Natural killer cell (primary cell): ENCODE measurements around the gene TARBP2. TPM values are rescaled to one million over a fixed set of nuclear protein-coding genes. Genes with fewer than 3 reads are reported as not detected.

Experiments used
- ATAC-seq, 3 donors: fragments of 150-1000 bp in 2 of 3; fragments of 200-7000 bp in 1 of 3; cut with Tn5 transposase; 1 replicate in 1 of 3; 2 replicates in 2 of 3; pipeline ENCODE4 v1.10.0; 2021; ENCODE audit warnings: mild to moderate bottlenecking in 2 of 3, moderate library complexity in 2 of 3
- DNase-seq, 2 donors: peaks; one replicate each; pipeline versions ENCODE4 v3.0.0 to v3.0.0-alpha.2; 2013 to 2021; ENCODE audit warnings: mixed read lengths in 1 of 2
- H3K27ac ChIP-seq: one replicate; pipeline ENCODE4 v1.5.1; 2013; ENCODE audit warnings: mild to moderate bottlenecking, low read length
- H3K27me3 ChIP-seq: one replicate; pipeline ENCODE4 v1.6.1; 2013; ENCODE audit warnings: low read length; ENCODE audit not compliant: control insufficient read depth, insufficient read depth
- H3K36me3 ChIP-seq: one replicate; pipeline ENCODE4 v1.6.1; 2013; ENCODE audit warnings: low read length; ENCODE audit not compliant: control insufficient read depth, insufficient read depth
- H3K4me1 ChIP-seq: one replicate; pipeline ENCODE4 v1.6.1; 2013; ENCODE audit warnings: low read length; ENCODE audit not compliant: control insufficient read depth, insufficient read depth
- H3K4me3 ChIP-seq: one replicate; pipeline ENCODE4 v1.5.1; 2013; ENCODE audit warnings: low read length
- H3K9me3 ChIP-seq: one replicate; pipeline ENCODE4 v1.6.1; 2013; ENCODE audit warnings: low read length; ENCODE audit not compliant: control insufficient read depth, insufficient read depth
- H3K27ac Mint-ChIP-seq, 2 donors: one replicate each; pipeline ENCODE4 v1.8.0; 2022; ENCODE audit warnings: mild to moderate bottlenecking in 2 of 2, mixed read lengths in 2 of 2, moderate library complexity in 1 of 2
- H3K27me3 Mint-ChIP-seq, 2 donors: one replicate each; pipeline ENCODE4 v1.8.0; 2022; ENCODE audit warnings: low read depth in 2 of 2, mixed read lengths in 2 of 2
- H3K36me3 Mint-ChIP-seq: one replicate; pipeline ENCODE4 v1.8.0; 2022; ENCODE audit warnings: mixed read lengths
- H3K4me1 Mint-ChIP-seq, 2 donors: one replicate each; pipeline ENCODE4 v1.8.0; 2022; ENCODE audit warnings: mixed read lengths in 2 of 2
- H3K4me3 Mint-ChIP-seq: one replicate; pipeline ENCODE4 v1.8.0; 2022; ENCODE audit warnings: mild to moderate bottlenecking, moderate library complexity, mixed read lengths
- H3K9me3 Mint-ChIP-seq, 2 donors: one replicate each; pipeline ENCODE4 v1.8.0; 2022; ENCODE audit warnings: mixed read lengths in 2 of 2
- WGBS: methylation state at CpG from one replicate; pipeline ENCODE4 v1.1.7; 2013; ENCODE audit warnings: missing lambda C conversion rate; ENCODE audit not compliant: insufficient coverage; 5-methylcytosine and 5-hydroxymethylcytosine counted together
- intact Hi-C: fragments of 100-400 bp; cut with micrococcal nuclease; formaldehyde crosslinking; loops from one replicate; pipeline ENCODE4 v1.14.2; 2022
- total RNA-seq, 4 donors: library from RNA; stranded (reverse); fragments of 120-200 nt in 1 of 4; gene quantifications; one replicate each; pipeline versions ENCODE4 v1.2.3 to v1.2.4, GENCODE V29; 2013 to 2022
- TF ChIP-seq, protein P1 (sequence below): fragments of 200-600 bp; IDR thresholded peaks from one replicate; pipeline ENCODE4 v1.8.0; 2022; ENCODE audit warnings: antibody characterized with exemption

TARBP2 gene
- total RNA-seq, 3 donors from 2014 or later (not counting 1 experiment from before 2014, with no cell fraction given) = 23.8 to 35.1 (median 33.7) TPM

DNA sequence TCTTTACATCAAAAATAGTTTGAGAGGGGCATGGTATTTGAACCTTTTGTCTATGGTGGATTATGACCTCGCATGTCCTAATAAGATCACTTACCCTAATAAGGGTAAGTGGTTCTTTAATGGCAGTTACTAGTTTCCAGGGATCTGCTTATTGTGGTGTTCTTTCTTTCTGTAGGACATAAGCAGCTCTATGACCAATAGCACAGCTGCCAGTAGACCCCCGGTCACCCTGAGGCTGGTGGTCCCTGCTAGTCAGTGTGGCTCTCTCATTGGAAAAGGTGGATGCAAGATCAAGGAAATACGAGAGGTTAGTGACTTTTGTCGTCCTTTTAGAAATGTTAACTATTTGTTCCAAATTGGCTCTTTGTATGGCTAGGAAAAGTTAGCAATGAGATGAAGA, 42.0 kb upstream of the TARBP2 start:
- no peak for DNase-seq
- TF ChIP-seq, protein P1, sequence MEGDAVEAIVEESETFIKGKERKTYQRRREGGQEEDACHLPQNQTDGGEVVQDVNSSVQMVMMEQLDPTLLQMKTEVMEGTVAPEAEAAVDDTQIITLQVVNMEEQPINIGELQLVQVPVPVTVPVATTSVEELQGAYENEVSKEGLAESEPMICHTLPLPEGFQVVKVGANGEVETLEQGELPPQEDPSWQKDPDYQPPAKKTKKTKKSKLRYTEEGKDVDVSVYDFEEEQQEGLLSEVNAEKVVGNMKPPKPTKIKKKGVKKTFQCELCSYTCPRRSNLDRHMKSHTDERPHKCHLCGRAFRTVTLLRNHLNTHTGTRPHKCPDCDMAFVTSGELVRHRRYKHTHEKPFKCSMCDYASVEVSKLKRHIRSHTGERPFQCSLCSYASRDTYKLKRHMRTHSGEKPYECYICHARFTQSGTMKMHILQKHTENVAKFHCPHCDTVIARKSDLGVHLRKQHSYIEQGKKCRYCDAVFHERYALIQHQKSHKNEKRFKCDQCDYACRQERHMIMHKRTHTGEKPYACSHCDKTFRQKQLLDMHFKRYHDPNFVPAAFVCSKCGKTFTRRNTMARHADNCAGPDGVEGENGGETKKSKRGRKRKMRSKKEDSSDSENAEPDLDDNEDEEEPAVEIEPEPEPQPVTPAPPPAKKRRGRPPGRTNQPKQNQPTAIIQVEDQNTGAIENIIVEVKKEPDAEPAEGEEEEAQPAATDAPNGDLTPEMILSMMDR = no peak
- Histone ChIP-seq H3K4me3 (no peak overlapping the region), H3K4me1 (no peaks in the 10 kb centered on the region), H3K9me3 (no peaks in the 10 kb centered on the region), H3K27ac (no peak overlapping the region), H3K27me3 (no peaks in the 10 kb centered on the region), H3K36me3 (peaks cover 100% of the 10 kb centered on the region)
- Mint-ChIP-seq H3K36me3 (peaks cover 39% of the 10 kb centered on the region), H3K4me1 (peaks cover 29 to 39% of the 10 kb centered on the region in 2 donors), H3K9me3 (no peaks in the 10 kb centered on the region), H3K4me3 (no peak overlapping the region), H3K27ac (no peak overlapping the region), H3K27me3 (no peaks in the 10 kb centered on the region)
- 98% methylated on average over 4 of the region's 4 CpGs for WGBS
- intact Hi-C loops = no loop called here
- no peak for ATAC-seq

GRCh38 chr12:53461059-53461458, 40.0 kb upstream of the TARBP2 start:
- no peaks in the 10 kb centered on the region for H3K9me3 ChIP-seq
- DNase-seq (no peak), ATAC-seq (no peak)
- Mint-ChIP-seq H3K4me3 (no peak overlapping the region), H3K36me3 (peaks cover 30% of the 10 kb centered on the region), H3K27me3 (no peaks in the 10 kb centered on the region), H3K4me1 (peaks cover 29 to 33% of the 10 kb centered on the region in 2 donors), H3K9me3 (no peaks in the 10 kb centered on the region), H3K27ac (peak overlapping the region; percentile 9 to 41)
- no peaks in the 10 kb centered on the region for H3K27me3 ChIP-seq
- no peak overlapping the region for H3K27ac ChIP-seq
- no peaks in the 10 kb centered on the region for H3K4me1 ChIP-seq
- TF ChIP-seq, protein P1 = no peak
- 93% methylated on average over 3 of the region's 3 CpGs for WGBS
- H3K36me3 ChIP-seq = peaks cover 99% of the 10 kb centered on the region
- no peak overlapping the region for H3K4me3 ChIP-seq
- intact Hi-C loops = no loop called here

GRCh38 chr12:53461591-53461990, 39.5 kb upstream of the TARBP2 start:
- H3K27me3 ChIP-seq = no peaks in the 10 kb centered on the region
- DNase-seq = no peak
- H3K36me3 ChIP-seq = peaks cover 99% of the 10 kb centered on the region
- intact Hi-C loops = no loop called here
- H3K4me3 ChIP-seq = no peak overlapping the region
- peaks cover 34% of the 10 kb centered on the region for H3K36me3 Mint-ChIP-seq
- TF ChIP-seq, protein P1 = no peak
- peaks cover 33 to 37% of the 10 kb centered on the region in 2 donors for H3K4me1 Mint-ChIP-seq
- no peak overlapping the region for H3K27ac ChIP-seq
- WGBS = 96% methylated on average over 8 of the region's 8 CpGs
- H3K4me1 ChIP-seq = no peaks in the 10 kb centered on the region
- peak overlapping the region in 1 of 2 donors; percentile 41 for H3K27ac Mint-ChIP-seq
- H3K27me3 Mint-ChIP-seq = no peaks in the 10 kb centered on the region
- no peaks in the 10 kb centered on the region for H3K9me3 Mint-ChIP-seq
- no peak for ATAC-seq
- H3K4me3 Mint-ChIP-seq = no peak overlapping the region
- H3K9me3 ChIP-seq = no peaks in the 10 kb centered on the region

- TF ChIP-seq, protein P1 = no peak
- Histone ChIP-seq H3K4me1 (no peaks in the 10 kb centered on the region), H3K36me3 (peaks cover 99% of the 10 kb centered on the region), H3K9me3 (no peaks in the 10 kb centered on the region), H3K27me3 (no peaks in the 10 kb centered on the region), H3K4me3 (no peak overlapping the region), H3K27ac (no peak overlapping the region)
- Mint-ChIP-seq H3K4me3 (no peak overlapping the region), H3K4me1 (peaks cover 34 to 37% of the 10 kb centered on the region in 2 donors), H3K9me3 (no peaks in the 10 kb centered on the region), H3K27me3 (no peaks in the 10 kb centered on the region), H3K27ac (peak overlapping the region; percentile 22 to 41), H3K36me3 (peaks cover 38% of the 10 kb centered on the region)
- 92% methylated on average over 2 of the region's 3 CpGs for WGBS
- DNase-seq = no peak
- ATAC-seq = no peak
- intact Hi-C loops = no loop called here
Measured at GRCh38 chr12:53462935-53463334, 38.1 kb upstream of the TARBP2 start.
